K562 (cell line): ENCODE results near the gene BZW2. TPM values are rescaled to one million over a fixed set of nuclear protein-coding genes. Genes with fewer than 3 reads are reported as not detected.
A peak's percentile ranks its signal among the peaks of the same experiment; 100 is the strongest.

ENCODE experiments used
- ATF7 ChIP-seq: fragments of 450-650 bp; IDR thresholded peaks from 2 replicates; pipeline ENCODE4 v1.7.1; 2014; ENCODE audit warnings: mild to moderate bottlenecking, moderate library complexity
- CAMTA2 ChIP-seq: fragments of 250-450 bp; sonication (Bioruptor Pico); conservative IDR thresholded peaks from 2 replicates; pipeline ENCODE4 v1.5.1; 2022
- FOXA3 ChIP-seq, 2 experiments: fragments of 450-650 bp in 1 of 2; sonication (generic) in 1 of 2; formaldehyde crosslinking; IDR thresholded peaks in 1 of 2; conservative IDR thresholded peaks in 1 of 2; 2 replicates each; pipeline versions ENCODE4 v1.4.0 to v1.8.0; 2020 to 2022; ENCODE audit warnings: mild to moderate bottlenecking in 2 of 2, missing genetic modification reagents in 1 of 2
- GABPA ChIP-seq: fragments of 200-800 bp; sonication (Bioruptor generic); conservative IDR thresholded peaks from 2 replicates; pipeline ENCODE4 v1.6.1; 2016; ENCODE audit warnings: low read depth, missing genetic modification characterization, missing compliant biosample characterization
- GABPB2 ChIP-seq: fragments of 250-450 bp; sonication (Bioruptor Pico); conservative IDR thresholded peaks from 2 replicates; pipeline ENCODE4 v1.5.1; 2021; ENCODE audit warnings: mild to moderate bottlenecking
- GATA2 ChIP-seq: sonication (generic); formaldehyde crosslinking; IDR thresholded peaks from 2 replicates; pipeline ENCODE4 v1.4.0; 2020; ENCODE audit warnings: mild to moderate bottlenecking, missing genetic modification reagents
- MED1 ChIP-seq: sonication (generic); formaldehyde crosslinking; IDR thresholded peaks from 2 replicates; pipeline ENCODE4 v1.8.1; 2023; ENCODE audit warnings: missing genetic modification reagents, borderline replicate concordance
- NCOA2 ChIP-seq, 2 experiments: fragments of 450-650 bp; IDR thresholded peaks; 2 replicates each; pipeline ENCODE4 v1.6.1; 2018; ENCODE audit warnings: mild to moderate bottlenecking in 2 of 2, moderate library complexity in 1 of 2; ENCODE audit not compliant: partially characterized antibody in 2 of 2
- RBM14 ChIP-seq: fragments of 200-400 bp; formaldehyde crosslinking; IDR thresholded peaks from 2 replicates; pipeline ENCODE4 v1.6.1; 2018; ENCODE audit warnings: low read depth, mild to moderate bottlenecking, low read length, moderate library complexity, borderline replicate concordance; ENCODE audit not compliant: insufficient read depth
- SRSF9 ChIP-seq: fragments of 200-400 bp; formaldehyde crosslinking; IDR thresholded peaks from 2 replicates; pipeline ENCODE4 v1.6.1; 2017; ENCODE audit warnings: low read depth, low read length, borderline replicate concordance
- ZKSCAN1 ChIP-seq: fragments of 150-350 bp; IDR thresholded peaks from 2 replicates; pipeline ENCODE4 v1.6.1; 2016; ENCODE audit warnings: low read depth, low read length
- ZKSCAN3 ChIP-seq: fragments of 250-450 bp; sonication (Bioruptor Pico); IDR thresholded peaks from 2 replicates; pipeline ENCODE4 v1.4.0; 2020
- ZNF445 ChIP-seq: fragments of 250-450 bp; sonication (Bioruptor Pico); IDR thresholded peaks from 2 replicates; pipeline ENCODE4 v1.4.0; 2020; ENCODE audit warnings: low read depth, mild to moderate bottlenecking, moderate library complexity
- ZNF764 ChIP-seq: fragments of 250-450 bp; sonication (Bioruptor Pico); IDR thresholded peaks from 2 replicates; pipeline ENCODE4 v1.4.0; 2020; ENCODE audit warnings: low read depth, mild to moderate bottlenecking, moderate library complexity
- polyA plus RNA-seq, 8 experiments: library from polyadenylated mRNA; depleted of rRNA in 4 of 8; stranded (reverse) in 5 of 8; unstranded in 3 of 8; fragments of >200 nt; fragmentation: Nextera tagmentation in 2 of 8; fragmentation: Illumina TruSeq in 1 of 8; extraction: Ambion mirVana in 2 of 8; extraction: Trizol in 1 of 8; gene quantifications; 2 replicates each; pipeline versions ENCODE4 v1.2.1 to v1.2.3, GENCODE V29; 2011 to 2014; ENCODE audit warnings: inconsistent platforms in 1 of 8, missing spikeins in 1 of 8
- total RNA-seq, 7 experiments: library from RNA; depleted of rRNA in 6 of 7; stranded (reverse); fragments of >200 nt in 6 of 7; fragmentation: Illumina TruSeq in 2 of 7; extraction: Trizol in 2 of 7; gene quantifications; 2 replicates each; pipeline versions ENCODE4 v1.2.1 to v1.2.3, GENCODE V29; 2011 to 2021; ENCODE audit warnings: low replicate concordance in 1 of 7
- TF ChIP-seq, protein P1 (sequence below): fragments of 450-650 bp; formaldehyde crosslinking; IDR thresholded peaks from 2 replicates; pipeline ENCODE4 v1.4.0; 2020; ENCODE audit warnings: mild to moderate bottlenecking, moderate library complexity
- TF ChIP-seq, protein P2 (sequence below): fragments of 200-800 bp; sonication (Bioruptor generic); IDR thresholded peaks from 2 replicates; pipeline ENCODE4 v1.6.1; 2017; ENCODE audit warnings: missing genetic modification characterization, missing compliant biosample characterization
- TF ChIP-seq, protein P3 (sequence below): IDR thresholded peaks from 2 replicates; pipeline ENCODE4 v1.6.1; 2012; ENCODE audit warnings: low read depth, low read length, improper control_type of control experiment, borderline replicate concordance
- TF ChIP-seq, protein P4 (sequence below): fragments of 250-450 bp; sonication (Bioruptor Pico); IDR thresholded peaks from 2 replicates; pipeline ENCODE4 v1.4.0; 2020; ENCODE audit warnings: mild to moderate bottlenecking, moderate library complexity, borderline replicate concordance

Gene BZW2
- total and polyA plus RNA-seq, 9 of the 15 experiments (the other 6 are each of a cell fraction or from before 2014, with no cell fraction given): 140 to 316 (median 173) TPM

DNA sequence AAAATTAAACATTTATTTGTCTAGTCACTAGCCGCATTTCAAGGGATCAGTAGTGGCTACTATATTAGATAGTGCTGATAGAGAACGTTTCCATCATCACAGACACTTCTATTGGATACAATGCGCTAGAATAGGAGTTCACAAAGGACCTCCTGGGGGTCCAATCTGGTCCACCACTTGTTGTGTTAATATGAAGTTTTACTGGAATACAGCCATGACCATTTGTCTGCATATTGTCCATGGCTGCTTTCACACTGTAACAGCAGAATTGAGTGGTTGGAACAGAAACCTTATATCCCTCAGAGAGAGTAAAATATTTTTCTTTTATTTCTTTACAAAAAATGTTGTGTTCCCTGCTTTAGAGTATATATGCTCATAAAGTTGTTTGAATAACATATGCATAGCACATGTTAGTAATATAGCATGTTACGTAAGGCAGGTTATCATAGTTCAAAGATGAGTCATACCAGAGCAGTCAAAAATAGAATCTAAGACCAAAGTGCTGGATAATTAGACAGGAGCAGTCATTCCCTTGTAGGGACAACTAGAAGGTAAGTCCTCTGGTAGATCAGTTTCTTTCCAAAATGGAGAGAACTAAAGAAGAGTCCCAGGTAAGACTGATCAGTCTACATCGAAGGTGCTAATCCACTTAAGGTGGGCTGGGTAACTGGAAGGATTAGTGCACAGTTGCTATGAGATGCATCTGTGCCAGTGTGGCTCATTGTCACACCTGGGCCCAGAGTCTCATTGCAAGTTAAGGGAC lies 14.9 kb downstream of the BZW2 start (continued):
- no peak for TF ChIP-seq MED1
- peak; percentile 83 for TF ChIP-seq ATF7
- TF ChIP-seq GABPB2 (CRISPR knock-in tag): no peak
- no peak for TF ChIP-seq ZNF764 (CRISPR knock-in tag)
- TF ChIP-seq GATA2 (CRISPR knock-in tag): no peak
- no peak for TF ChIP-seq RBM14
- peak in 1 of 2 experiments; percentile 7; a peak in 2 of 4 replicates for TF ChIP-seq FOXA3 (CRISPR knock-in tag; conservative IDR thresholded peaks at IDR 0.05 in 1 of 2, IDR thresholded peaks at IDR 0.05 in 1 of 2)
- TF ChIP-seq, protein P1, sequence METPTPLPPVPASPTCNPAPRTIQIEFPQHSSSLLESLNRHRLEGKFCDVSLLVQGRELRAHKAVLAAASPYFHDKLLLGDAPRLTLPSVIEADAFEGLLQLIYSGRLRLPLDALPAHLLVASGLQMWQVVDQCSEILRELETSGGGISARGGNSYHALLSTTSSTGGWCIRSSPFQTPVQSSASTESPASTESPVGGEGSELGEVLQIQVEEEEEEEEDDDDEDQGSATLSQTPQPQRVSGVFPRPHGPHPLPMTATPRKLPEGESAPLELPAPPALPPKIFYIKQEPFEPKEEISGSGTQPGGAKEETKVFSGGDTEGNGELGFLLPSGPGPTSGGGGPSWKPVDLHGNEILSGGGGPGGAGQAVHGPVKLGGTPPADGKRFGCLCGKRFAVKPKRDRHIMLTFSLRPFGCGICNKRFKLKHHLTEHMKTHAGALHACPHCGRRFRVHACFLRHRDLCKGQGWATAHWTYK (CRISPR knock-in tag): no peak
- no peak for TF ChIP-seq CAMTA2 (CRISPR knock-in tag)
- TF ChIP-seq ZKSCAN3 (CRISPR knock-in tag): no peak
- TF ChIP-seq ZNF445 (CRISPR knock-in tag): no peak
- TF ChIP-seq, protein P2, sequence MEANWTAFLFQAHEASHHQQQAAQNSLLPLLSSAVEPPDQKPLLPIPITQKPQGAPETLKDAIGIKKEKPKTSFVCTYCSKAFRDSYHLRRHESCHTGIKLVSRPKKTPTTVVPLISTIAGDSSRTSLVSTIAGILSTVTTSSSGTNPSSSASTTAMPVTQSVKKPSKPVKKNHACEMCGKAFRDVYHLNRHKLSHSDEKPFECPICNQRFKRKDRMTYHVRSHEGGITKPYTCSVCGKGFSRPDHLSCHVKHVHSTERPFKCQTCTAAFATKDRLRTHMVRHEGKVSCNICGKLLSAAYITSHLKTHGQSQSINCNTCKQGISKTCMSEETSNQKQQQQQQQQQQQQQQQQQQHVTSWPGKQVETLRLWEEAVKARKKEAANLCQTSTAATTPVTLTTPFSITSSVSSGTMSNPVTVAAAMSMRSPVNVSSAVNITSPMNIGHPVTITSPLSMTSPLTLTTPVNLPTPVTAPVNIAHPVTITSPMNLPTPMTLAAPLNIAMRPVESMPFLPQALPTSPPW (CRISPR knock-in tag): no peak
- peak in 1 of 2 experiments; percentile 42 for TF ChIP-seq NCOA2 (IDR thresholded peaks at IDR 0.05; ENCODE audit: partially characterized antibody in 2 of 2)
- no peak for TF ChIP-seq ZKSCAN1
- TF ChIP-seq, protein P3, sequence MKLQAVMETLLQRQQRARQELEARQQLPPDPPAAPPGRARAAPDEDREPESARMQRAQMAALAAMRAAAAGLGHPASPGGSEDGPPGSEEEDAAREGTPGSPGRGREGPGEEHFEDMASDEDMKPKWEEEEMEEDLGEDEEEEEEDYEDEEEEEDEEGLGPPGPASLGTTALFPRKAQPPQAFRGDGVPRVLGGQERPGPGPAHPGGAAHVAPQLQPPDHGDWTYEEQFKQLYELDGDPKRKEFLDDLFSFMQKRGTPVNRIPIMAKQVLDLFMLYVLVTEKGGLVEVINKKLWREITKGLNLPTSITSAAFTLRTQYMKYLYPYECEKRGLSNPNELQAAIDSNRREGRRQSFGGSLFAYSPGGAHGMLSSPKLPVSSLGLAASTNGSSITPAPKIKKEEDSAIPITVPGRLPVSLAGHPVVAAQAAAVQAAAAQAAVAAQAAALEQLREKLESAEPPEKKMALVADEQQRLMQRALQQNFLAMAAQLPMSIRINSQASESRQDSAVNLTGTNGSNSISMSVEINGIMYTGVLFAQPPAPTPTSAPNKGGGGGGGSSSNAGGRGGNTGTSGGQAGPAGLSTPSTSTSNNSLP: peak; percentile 69; the same call in 1 of the 2 replicates
- TF ChIP-seq, protein P4, sequence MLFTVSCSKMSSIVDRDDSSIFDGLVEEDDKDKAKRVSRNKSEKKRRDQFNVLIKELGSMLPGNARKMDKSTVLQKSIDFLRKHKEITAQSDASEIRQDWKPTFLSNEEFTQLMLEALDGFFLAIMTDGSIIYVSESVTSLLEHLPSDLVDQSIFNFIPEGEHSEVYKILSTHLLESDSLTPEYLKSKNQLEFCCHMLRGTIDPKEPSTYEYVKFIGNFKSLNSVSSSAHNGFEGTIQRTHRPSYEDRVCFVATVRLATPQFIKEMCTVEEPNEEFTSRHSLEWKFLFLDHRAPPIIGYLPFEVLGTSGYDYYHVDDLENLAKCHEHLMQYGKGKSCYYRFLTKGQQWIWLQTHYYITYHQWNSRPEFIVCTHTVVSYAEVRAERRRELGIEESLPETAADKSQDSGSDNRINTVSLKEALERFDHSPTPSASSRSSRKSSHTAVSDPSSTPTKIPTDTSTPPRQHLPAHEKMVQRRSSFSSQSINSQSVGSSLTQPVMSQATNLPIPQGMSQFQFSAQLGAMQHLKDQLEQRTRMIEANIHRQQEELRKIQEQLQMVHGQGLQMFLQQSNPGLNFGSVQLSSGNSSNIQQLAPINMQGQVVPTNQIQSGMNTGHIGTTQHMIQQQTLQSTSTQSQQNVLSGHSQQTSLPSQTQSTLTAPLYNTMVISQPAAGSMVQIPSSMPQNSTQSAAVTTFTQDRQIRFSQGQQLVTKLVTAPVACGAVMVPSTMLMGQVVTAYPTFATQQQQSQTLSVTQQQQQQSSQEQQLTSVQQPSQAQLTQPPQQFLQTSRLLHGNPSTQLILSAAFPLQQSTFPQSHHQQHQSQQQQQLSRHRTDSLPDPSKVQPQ (CRISPR knock-in tag): no peak
- TF ChIP-seq GABPA (tag): 0 out of 2 replicates have a peak, but pooled peaks have one; percentile 11
- no peak for TF ChIP-seq SRSF9
